HUDEP-2 (cell line): ENCODE data around the gene CHSY1.

Experiments used
- DNase-seq, 76 experiments: peaks; one replicate each; lab custom pipeline; 2025; ENCODE audit not compliant: unreplicated experiment in 76 of 76; lab: John Stamatoyannopoulos, UW

Gene CHSY1

DNA sequence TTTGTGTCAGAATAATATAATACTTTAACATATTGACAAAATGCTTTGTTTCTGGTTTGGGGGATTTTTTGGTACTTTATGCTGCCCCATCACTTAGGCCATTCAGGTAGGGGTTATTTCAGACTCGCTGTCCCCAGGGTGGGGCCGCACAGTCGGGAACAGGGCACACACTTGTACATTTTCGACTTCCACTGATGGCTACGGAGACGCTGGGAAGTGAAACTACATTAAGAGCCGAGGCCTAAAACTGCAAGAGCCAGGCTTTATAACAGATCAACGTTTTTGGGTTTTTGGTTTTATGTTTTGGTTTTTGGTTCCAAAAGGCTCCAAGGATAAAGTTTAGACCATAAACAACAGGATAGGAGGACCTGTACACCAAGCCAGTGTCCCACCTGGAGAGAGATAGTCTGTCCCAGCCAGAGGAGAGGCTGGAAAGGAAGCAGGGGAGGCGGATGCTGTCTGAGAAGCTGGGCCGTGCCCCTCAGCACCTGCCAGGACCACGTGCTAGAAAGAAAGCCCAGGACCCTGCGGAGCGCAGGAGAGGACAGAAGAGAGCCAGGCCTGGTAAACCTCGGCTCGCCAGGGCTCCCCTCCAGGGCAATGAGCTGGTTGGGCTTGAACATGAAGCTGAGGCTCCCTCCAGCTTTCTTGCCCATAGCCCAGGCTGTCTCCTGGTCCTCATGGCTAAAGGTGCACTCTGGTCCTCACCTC is 111.7 kb downstream of the CHSY1 start:
- DNase-seq = no peak

GRCh38 chr15:101138913-101139880 is 112.7 kb downstream of the CHSY1 start:
- no peak for DNase-seq

DNA sequence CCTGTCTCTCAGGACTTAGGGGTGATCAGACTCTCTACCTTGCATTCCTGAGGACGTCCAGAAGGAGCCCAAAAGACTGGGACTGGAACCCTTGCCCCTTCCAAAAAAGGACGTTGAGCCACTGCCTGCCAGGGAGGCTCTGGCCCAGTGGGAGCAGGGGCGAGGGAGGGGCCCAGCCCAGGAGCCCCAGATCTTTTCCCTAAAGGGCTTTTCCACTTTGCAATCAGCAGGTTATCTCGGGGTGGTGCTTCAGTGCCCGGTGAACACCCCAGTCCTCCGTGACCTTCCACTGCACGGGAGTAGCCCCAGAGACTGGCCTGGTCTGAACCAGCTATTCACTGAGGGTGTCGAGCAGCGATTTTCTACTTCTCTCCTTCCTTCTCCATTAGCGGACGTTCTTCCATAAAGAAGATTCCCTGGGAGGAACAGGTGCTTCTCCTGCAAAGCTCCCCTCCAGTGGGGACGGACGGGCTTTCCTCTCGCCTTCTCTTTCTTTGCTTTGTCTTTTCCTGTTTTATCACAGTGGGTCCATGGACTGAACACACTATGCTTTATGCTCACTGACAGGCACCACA is 113.7 kb downstream of the CHSY1 start:
- no peak for DNase-seq

GRCh38 chr15:101137312-101137940 is 114.4 kb downstream of the CHSY1 start:
- peak in 56 of 76 experiments; percentile 2 to 78 (median 39) for DNase-seq

DNA sequence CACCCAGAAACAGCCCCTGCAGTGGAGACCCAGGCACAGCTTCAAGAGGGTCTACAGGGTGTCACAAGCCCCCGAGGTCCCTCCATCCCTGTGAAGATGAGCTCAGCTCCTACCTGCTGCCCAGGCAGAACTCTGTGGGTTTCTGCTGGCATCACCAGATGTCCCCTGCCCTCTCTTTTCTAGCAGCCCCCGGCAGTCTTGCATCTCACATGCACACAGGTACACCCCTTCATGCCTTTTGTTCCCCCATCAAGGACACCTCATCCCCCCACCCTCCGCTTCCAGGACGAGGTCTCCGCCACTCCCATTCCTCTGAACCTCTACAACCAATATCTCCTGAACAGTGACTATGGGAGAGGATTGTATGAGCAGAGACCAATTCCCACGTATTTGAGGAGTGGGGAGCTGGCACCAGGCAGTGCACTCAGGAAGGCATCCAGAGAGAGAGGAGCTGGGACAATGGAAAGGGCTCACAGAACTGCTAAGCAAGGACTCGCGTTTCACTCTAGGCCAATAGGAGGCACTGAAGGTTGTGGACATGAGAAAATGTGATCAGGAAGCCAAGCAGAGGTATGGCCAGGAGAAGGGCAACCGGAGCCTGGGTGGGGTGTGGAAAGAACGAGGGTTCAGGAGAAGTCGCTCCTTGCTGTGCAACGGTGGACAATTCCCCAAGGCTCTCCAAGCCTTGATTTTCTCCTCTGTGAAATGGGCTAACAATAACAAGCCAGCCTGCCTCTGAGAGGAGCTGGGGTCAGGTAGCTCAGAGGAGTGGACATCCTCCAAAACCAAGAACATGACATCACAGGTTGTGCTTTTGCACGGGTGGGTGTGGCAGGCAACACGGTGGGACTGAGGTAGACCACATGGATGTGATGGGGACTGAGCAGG is 115.2 kb downstream of the CHSY1 start:
- DNase-seq = no peak

- no peak for DNase-seq
Measured at GRCh38 chr15:101135532-101136166, 116.2 kb downstream of the CHSY1 start.

DNA sequence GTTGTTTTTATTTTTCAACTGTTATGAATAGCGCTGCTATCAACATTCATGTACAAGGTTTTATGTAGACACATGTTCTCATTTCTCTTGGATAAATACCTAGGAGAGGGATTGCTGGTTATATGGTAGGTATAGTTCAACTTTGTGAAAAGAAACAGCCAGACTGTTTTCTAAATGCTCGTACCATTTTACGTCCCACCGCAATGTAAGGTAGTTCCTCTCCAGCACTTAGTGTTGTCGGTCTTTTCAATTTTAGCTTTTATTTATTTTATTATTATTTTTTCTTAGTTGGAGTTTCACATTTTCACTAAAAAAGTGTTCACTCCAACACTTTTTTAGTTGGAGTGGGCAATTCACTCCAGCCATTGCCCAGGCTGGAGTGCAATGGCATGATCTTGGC is 117.1 kb downstream of the CHSY1 start:
- DNase-seq = no peak

- no peak for DNase-seq
Measured at GRCh38 chr15:101133751-101134261, 118.0 kb downstream of the CHSY1 start.

DNA sequence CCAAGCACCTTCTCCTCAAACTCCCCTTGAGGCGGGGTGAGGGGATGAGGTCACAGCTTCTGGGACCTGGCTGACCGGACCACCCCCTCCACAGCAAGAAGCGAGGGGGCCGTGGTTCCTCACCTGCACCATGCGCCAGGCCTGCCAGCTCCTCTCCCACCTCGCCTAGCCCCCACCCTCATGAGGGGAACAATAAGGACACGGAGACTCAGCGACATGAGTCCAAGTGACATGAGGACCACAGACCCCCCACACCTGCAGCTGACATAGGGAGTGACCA is 118.7 kb downstream of the CHSY1 start:
- DNase-seq = no peak

DNA sequence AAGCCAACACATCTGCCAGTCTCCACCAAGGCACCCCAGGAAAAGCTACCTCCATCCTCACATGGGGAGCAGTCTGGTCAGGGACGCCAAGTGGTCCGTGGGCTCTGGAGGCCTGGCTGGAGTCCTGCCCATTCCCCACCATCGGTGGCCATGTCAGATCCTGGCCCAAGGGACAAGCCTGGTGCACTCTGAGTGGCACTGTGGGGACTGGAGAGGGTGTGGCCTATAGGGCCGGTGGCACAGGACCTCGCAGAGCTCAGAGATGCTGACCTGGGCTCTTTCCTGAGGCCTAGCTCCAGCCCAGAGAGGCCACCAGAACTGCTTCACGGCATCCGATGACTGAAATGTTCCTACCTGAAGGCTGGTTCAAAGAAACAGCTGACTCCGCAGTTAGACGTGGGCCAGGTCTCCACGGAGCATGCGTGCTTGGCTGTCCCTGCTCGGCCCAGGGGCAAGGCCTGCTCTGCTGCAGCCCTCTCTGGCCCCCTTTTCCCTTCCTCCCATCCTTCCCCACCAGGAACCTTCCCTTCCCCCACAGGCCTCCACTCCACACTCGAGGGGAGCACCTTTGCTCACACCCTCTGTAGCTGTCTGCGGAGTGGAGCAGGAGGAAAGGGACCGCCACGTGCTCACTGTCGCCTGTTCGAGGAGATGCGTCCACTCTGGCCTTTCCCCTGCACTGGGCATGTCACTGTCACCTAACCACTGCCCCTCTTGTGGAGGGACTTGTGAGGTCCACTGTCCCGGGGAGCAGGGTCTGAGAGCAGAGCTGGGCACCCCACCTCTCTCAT is 119.3 kb downstream of the CHSY1 start:
- DNase-seq = no peak

- DNase-seq = no peak
Measured at GRCh38 chr15:101131489-101132389, 120.1 kb downstream of the CHSY1 start.

DNA sequence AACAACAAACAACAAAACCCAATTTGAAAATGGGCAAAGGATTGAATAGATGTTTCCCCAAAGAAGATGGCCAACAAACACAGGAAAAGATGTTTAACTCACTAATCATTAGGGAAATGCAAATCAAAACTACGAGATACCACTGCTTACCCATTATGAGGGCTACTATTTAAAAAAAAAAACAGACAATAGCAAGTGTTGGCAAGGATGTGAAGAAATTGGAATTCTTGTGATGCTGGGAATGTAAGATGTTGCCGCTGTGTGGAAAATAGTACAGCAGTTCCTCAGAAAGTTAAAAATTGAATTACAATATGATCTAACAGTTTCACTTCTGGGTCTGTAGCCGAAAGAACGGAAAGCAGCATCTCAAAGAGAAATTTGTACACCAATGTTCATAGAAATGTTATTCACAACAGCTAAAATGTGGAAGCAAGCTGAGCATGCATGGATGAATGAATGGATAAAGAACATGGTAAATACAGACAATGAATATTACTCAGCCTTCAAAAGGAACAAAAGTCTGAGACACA is 121.9 kb downstream of the CHSY1 start:
- DNase-seq = no peak

- no peak for DNase-seq
Measured at GRCh38 chr15:101128221-101129015, 123.4 kb downstream of the CHSY1 start.

DNA sequence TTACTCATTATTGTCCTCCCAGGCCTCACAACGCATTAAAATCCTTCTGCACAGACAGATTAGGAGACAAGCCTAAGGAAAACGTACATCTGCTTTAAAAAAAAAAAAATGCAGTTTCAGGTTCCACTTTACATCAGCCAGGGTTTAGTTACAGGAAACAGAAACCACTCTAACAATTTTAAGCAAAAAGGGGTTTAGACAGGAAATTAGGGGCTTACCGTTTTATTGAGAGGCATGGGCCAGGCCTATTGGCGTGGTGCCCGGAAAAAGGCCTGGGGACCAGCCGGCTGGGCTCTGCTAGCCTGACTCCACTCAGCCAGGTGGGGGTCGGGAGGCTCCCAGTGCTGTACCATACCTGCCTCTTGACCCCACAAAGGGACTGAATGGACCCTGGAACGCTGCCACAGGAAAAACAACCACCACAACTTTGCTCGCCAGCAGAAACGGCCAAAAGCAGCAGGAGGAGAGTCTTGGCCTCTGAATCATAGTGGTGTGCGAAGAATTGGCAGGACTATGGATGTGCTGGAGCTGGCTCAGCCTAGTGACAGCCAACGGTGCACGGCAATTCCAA is 124.3 kb downstream of the CHSY1 start:
- DNase-seq = peak in 2 of 76 experiments; percentile 12 to 20

GRCh38 chr15:101126618-101127505 is 125.0 kb downstream of the CHSY1 start:
- DNase-seq = no peak
